IMR-90 (cell line): Measurements from ENCODE around the gene ST8SIA6. TPM values are rescaled to one million over a fixed set of nuclear protein-coding genes. Genes with fewer than 3 reads are reported as not detected.

Source experiments
- ATAC-seq: fragments of 200-7000 bp; cut with Tn5 transposase; 2 replicates; pipeline ENCODE4 v1.9.1; 2020; ENCODE audit warnings: low read depth, mild to moderate bottlenecking, moderate library complexity
- BruUV-seq: library from RNA; stranded (reverse); fragments of 400-500 nt; replicated peaks from 2 replicates; lab custom pipeline; 2021; lab: Mats Ljungman, UMichigan
- CTCF ChIA-PET: fragments of 300-600 bp; formaldehyde crosslinking; extraction: SDS; loops from one replicate; lab custom pipeline; 2021; ENCODE audit warnings: antibody characterized with exemption; lab: Yijun Ruan, JAX
- POLR2A ChIA-PET: fragments of 300-600 bp; sonication (Branson Sonifier 250); formaldehyde crosslinking; loops from one replicate; lab custom pipeline; 2022; ENCODE audit warnings: antibody characterized with exemption; ENCODE audit not compliant: unreplicated experiment; lab: Charles Lee
- DNase-seq: peaks from one replicate; pipeline ENCODE4 v3.0.0; 2013
- H2AFZ ChIP-seq: replicated peaks from 2 replicates; pipeline ENCODE3; 2013; ENCODE audit warnings: low read length, mild to moderate bottlenecking; ENCODE audit not compliant: poor library complexity
- H2AK5ac ChIP-seq: 2 replicates; pipeline ENCODE4 v1.6.1; 2013; ENCODE audit warnings: low read depth, low read length, inconsistent platforms
- H2AK9ac ChIP-seq: replicated peaks from 2 replicates; pipeline ENCODE3; 2013; ENCODE audit warnings: mild to moderate bottlenecking, low read depth, low read length, moderate library complexity; ENCODE audit not compliant: poor library complexity
- H2BK120ac ChIP-seq: 2 replicates; pipeline ENCODE4 v1.6.1; 2013; ENCODE audit warnings: low read depth, low read length, inconsistent platforms
- H2BK15ac ChIP-seq: 3 replicates; pipeline ENCODE4 v1.6.1; 2013; ENCODE audit warnings: low read depth, low read length, inconsistent platforms
- H2BK20ac ChIP-seq: 2 replicates; pipeline ENCODE4 v1.6.1; 2013; ENCODE audit warnings: low read depth, mild to moderate bottlenecking, inconsistent platforms, low read length, moderate library complexity
- H2BK5ac ChIP-seq: 2 replicates; pipeline ENCODE4 v1.6.1; 2013; ENCODE audit warnings: mild to moderate bottlenecking, low read depth, low read length, inconsistent platforms; ENCODE audit not compliant: poor library complexity, severe bottlenecking
- H3K14ac ChIP-seq: replicated peaks from 2 replicates; pipeline ENCODE4 v1.6.1; 2013; ENCODE audit warnings: low read depth, low read length, inconsistent platforms
- H3K18ac ChIP-seq: 2 replicates; pipeline ENCODE4 v1.6.1; 2013; ENCODE audit warnings: low read depth, low read length, control low read depth
- H3K23ac ChIP-seq: 2 replicates; pipeline ENCODE4 v1.6.1; 2013; ENCODE audit warnings: low read depth, low read length, inconsistent platforms
- H3K27ac ChIP-seq: 2 replicates; pipeline ENCODE4 v1.5.1; 2013; ENCODE audit warnings: mild to moderate bottlenecking, control low read depth, low read length; ENCODE audit not compliant: insufficient read depth
- H3K27me3 ChIP-seq: 2 replicates; pipeline ENCODE4 v1.6.1; 2013; ENCODE audit warnings: low read length; ENCODE audit not compliant: control insufficient read depth, insufficient read depth
- H3K36me3 ChIP-seq: 2 replicates; pipeline ENCODE4 v1.6.1; 2013; ENCODE audit warnings: low read length, mixed read lengths; ENCODE audit not compliant: control insufficient read depth, insufficient read depth
- H3K4ac ChIP-seq: 2 replicates; pipeline ENCODE4 v1.6.1; 2013; ENCODE audit warnings: low read depth, low read length, inconsistent platforms
- H3K4me1 ChIP-seq: 2 replicates; pipeline ENCODE4 v1.6.1; 2013; ENCODE audit warnings: low read length, mixed read lengths; ENCODE audit not compliant: control insufficient read depth, insufficient read depth
- H3K4me2 ChIP-seq: 2 replicates; pipeline ENCODE4 v1.6.1; 2013; ENCODE audit warnings: low read depth, mild to moderate bottlenecking, control low read depth, low read length, moderate library complexity
- H3K4me3 ChIP-seq: 2 replicates; pipeline ENCODE4 v1.5.1; 2013; ENCODE audit warnings: low read depth, mild to moderate bottlenecking, control low read depth, low read length, moderate library complexity; ENCODE audit not compliant: insufficient read depth
- H3K56ac ChIP-seq: 2 replicates; pipeline ENCODE4 v1.6.1; 2013; ENCODE audit warnings: low read length, inconsistent platforms; ENCODE audit not compliant: insufficient read depth; ENCODE audit errors: extremely low read depth
- H3K79me1 ChIP-seq, 2 experiments: 2 replicates each; pipeline ENCODE4 v1.6.1; 2013; ENCODE audit warnings: low read length in 2 of 2, inconsistent platforms in 1 of 2, low read depth in 1 of 2
- H3K9ac ChIP-seq: 2 replicates; pipeline ENCODE4 v1.6.1; 2013; ENCODE audit warnings: low read depth, low read length, control low read depth
- H3K9me1 ChIP-seq: 2 replicates; pipeline ENCODE4 v1.6.1; 2013; ENCODE audit warnings: low read length, inconsistent platforms; ENCODE audit not compliant: insufficient read depth
- H3K9me3 ChIP-seq: 2 replicates; pipeline ENCODE4 v1.6.1; 2013; ENCODE audit warnings: low read length; ENCODE audit not compliant: control insufficient read depth, insufficient read depth
- H4K20me1 ChIP-seq: 2 replicates; pipeline ENCODE4 v1.6.1; 2013; ENCODE audit warnings: low read length, inconsistent platforms; ENCODE audit not compliant: insufficient read depth
- H4K5ac ChIP-seq: 2 replicates; pipeline ENCODE4 v1.6.1; 2013; ENCODE audit warnings: mild to moderate bottlenecking, low read depth, low read length, control low read depth
- H4K8ac ChIP-seq, 2 experiments: 2 replicates each; pipeline ENCODE4 v1.6.1; 2013; ENCODE audit warnings: low read depth in 2 of 2, low read length in 2 of 2, control low read depth in 1 of 2, inconsistent platforms in 1 of 2
- H4K91ac ChIP-seq: 2 replicates; pipeline ENCODE4 v1.6.1; 2013; ENCODE audit warnings: low read depth, low read length, inconsistent platforms; ENCODE audit not compliant: insufficient read depth
- BHLHE40 ChIP-seq: fragments of 150-350 bp; IDR thresholded peaks from 2 replicates; pipeline ENCODE4 v1.6.1; 2016; ENCODE audit warnings: mild to moderate bottlenecking, low read depth, low read length
- CHD1 ChIP-seq: IDR thresholded peaks from 2 replicates; pipeline ENCODE4 v1.6.1; 2012; ENCODE audit warnings: low read depth, low read length, improper control_type of control experiment
- ELK1 ChIP-seq: fragments of 150-350 bp; IDR thresholded peaks from 2 replicates; pipeline ENCODE4 v1.6.1; 2016; ENCODE audit warnings: low read depth, mild to moderate bottlenecking, low read length, moderate library complexity, borderline replicate concordance
- FOS ChIP-seq: fragments of 150-350 bp; IDR thresholded peaks from 2 replicates; pipeline ENCODE4 v1.6.1; 2016; ENCODE audit warnings: low read depth, low read length
- MAFK ChIP-seq: IDR thresholded peaks from 2 replicates; pipeline ENCODE4 v1.6.1; 2012; ENCODE audit warnings: low read depth, low read length, improper control_type of control experiment
- MXI1 ChIP-seq: IDR thresholded peaks from 2 replicates; pipeline ENCODE4 v1.6.1; 2012; ENCODE audit warnings: low read depth, mild to moderate bottlenecking, low read length, moderate library complexity, borderline replicate concordance
- POLR2A ChIP-seq: IDR thresholded peaks from 2 replicates; pipeline ENCODE4 v1.6.1; 2012; ENCODE audit warnings: mild to moderate bottlenecking, low read depth, low read length
- RAD21 ChIP-seq: IDR thresholded peaks from 2 replicates; pipeline ENCODE4 v1.6.1; 2012; ENCODE audit warnings: low read length, improper control_type of control experiment
- RCOR1 ChIP-seq: IDR thresholded peaks from 2 replicates; pipeline ENCODE4 v1.6.1; 2012; ENCODE audit warnings: mild to moderate bottlenecking, low read length, improper control_type of control experiment; ENCODE audit not compliant: insufficient replicate concordance
- SMC3 ChIP-seq: fragments of 150-350 bp; IDR thresholded peaks from 2 replicates; pipeline ENCODE4 v1.6.1; 2016; ENCODE audit warnings: low read depth, mild to moderate bottlenecking, antibody characterized with exemption, low read length, moderate library complexity
- WGBS, 2 experiments: methylation state at CpG; one replicate each; pipeline versions ENCODE4 v1.1.5 to v1.1.7; 2013; ENCODE audit warnings: missing lambda C conversion rate in 2 of 2; ENCODE audit not compliant: insufficient read length in 1 of 2; ENCODE audit errors: extremely low coverage in 2 of 2; 5-methylcytosine and 5-hydroxymethylcytosine counted together
- dilution Hi-C: fragments of 300-500 bp; cut with HindIII; formaldehyde crosslinking; loops from one replicate; pipeline ENCODE4 v1.14.3; 2018; ENCODE audit warnings: low sequenced_read_pairs; ENCODE audit not compliant: unreplicated experiment
- in situ Hi-C: fragments of 300-500 bp; cut with MboI; formaldehyde crosslinking; loops from 3 replicates; pipeline ENCODE4 v1.14.3; 2019; ENCODE audit warnings: low sequenced_read_pairs, inconsistent platforms, mixed read lengths
- intact Hi-C: fragments of 100-400 bp; cut with micrococcal nuclease; formaldehyde crosslinking; loops from 2 replicates; pipeline ENCODE4 v1.10.0; 2022
- polyA plus RNA-seq, 3 experiments: library from polyadenylated mRNA; depleted of rRNA; stranded (reverse); fragments of >200 nt; gene quantifications; 2 replicates each; pipeline ENCODE4 v1.2.3, GENCODE V29; 2012; ENCODE audit warnings: low replicate concordance in 1 of 3
- total RNA-seq: library from RNA; depleted of rRNA; stranded (reverse); fragments of >200 nt; gene quantifications from 2 replicates; pipeline ENCODE4 v1.2.3, GENCODE V29; 2012

Gene ST8SIA6
- total and polyA plus RNA-seq, 2 of the 4 experiments (the other 2 are of a cell fraction): 0.10 to 0.18 TPM

- Histone ChIP-seq H3K4me2 (no peak overlapping the region), H3K56ac (no peak overlapping the region), H3K23ac (no peak overlapping the region), H3K79me1 (no peaks in the 10 kb centered on the region), H4K5ac (no peak overlapping the region), H3K9ac (no peak overlapping the region), H2BK15ac (no peak overlapping the region), H3K18ac (no peak overlapping the region), H3K4me1 (peaks cover 4% of the 10 kb centered on the region; the same call in 1 of the 2 replicates), H2BK5ac (no peak overlapping the region), H4K20me1 (no peaks in the 10 kb centered on the region), H4K91ac (no peak overlapping the region), H3K36me3 (no peaks in the 10 kb centered on the region), H3K4me3 (no peak overlapping the region), H3K9me3 (no peaks in the 10 kb centered on the region), H3K14ac (no peak overlapping the region), H2AK5ac (no peak overlapping the region), H4K8ac (no peak overlapping the region), H2AFZ (no peak overlapping the region), H3K27ac (no peak overlapping the region), H2BK20ac (no peak overlapping the region), H3K27me3 (peaks cover 3% of the 10 kb centered on the region), H2BK120ac (no peak overlapping the region), H3K9me1 (no peaks in the 10 kb centered on the region), H2AK9ac (no peak overlapping the region), H3K4ac (no peak overlapping the region)
- ChIA-PET POLR2A (no interaction called here), CTCF (interaction anchor here (0.6 kb wide), 1 partner anchor 11 kb away, joined by 3 read pairs; no protein-coding TSS in a partner anchor)
- in situ Hi-C loops (no loop called here), dilution Hi-C loops (no loop called here), intact Hi-C loops (no loop called here)
- 33% methylated on average over 1 of the region's 2 CpGs; no CpG with 5 or more reads in 1 of the 2 experiments for WGBS, 2 experiments
- ATAC-seq (no peak), DNase-seq (no peak)
- BruUV-seq: no TSS peak
- TF ChIP-seq CHD1: no peak
- no peak for TF ChIP-seq POLR2A
- TF ChIP-seq MXI1: no peak
- no peak for TF ChIP-seq BHLHE40
- TF ChIP-seq ELK1: no peak
- no peak for TF ChIP-seq FOS
- no peak for TF ChIP-seq RCOR1
- no peak for TF ChIP-seq SMC3
- no peak for TF ChIP-seq MAFK
- TF ChIP-seq RAD21: no peak
Observed at GRCh38 chr10:17352583-17352982, 101.8 kb downstream of the ST8SIA6 start.
